RKO (cell line): ENCODE results near the gene PSORS1C1.
"Not testable (repeated sequence)": the region's sequence is repeated elsewhere in the genome, so short reads cannot be mapped to it uniquely, and the experiment has no call there.

Experiments
- DNase-seq: peaks from one replicate; pipeline ENCODE4 v3.0.0-alpha.2; 2016; ENCODE audit warnings: low spot score

Gene PSORS1C1, protein sequence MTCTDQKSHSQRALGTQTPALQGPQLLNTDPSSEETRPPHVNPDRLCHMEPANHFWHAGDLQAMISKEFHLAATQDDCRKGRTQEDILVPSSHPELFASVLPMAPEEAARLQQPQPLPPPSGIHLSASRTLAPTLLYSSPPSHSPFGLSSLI

DNA sequence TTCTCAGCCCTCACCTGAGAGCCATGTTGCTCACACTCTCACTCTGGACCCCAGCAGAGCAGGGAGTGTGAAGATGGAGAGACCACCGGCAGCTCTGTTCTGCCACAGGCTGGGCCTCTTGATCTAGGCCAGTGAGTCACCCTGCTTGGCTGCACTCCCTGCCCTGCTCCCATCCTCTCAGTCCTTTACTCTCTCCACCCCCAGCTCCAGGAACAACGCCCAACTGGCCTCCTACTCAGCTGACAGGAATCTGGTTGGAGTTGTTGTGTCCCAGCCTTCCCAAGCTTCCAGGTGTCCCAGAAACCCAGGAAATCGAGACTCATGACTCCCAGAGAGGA lies at the start of gene PSORS1C1:
Gene PSORS1C1, plus strand, starts transcription at position 260 of the 338 bp plus-strand sequence. CDS start 14,833 bp downstream, outside the sequence.
- DNase-seq: peak; percentile 47

DNA sequence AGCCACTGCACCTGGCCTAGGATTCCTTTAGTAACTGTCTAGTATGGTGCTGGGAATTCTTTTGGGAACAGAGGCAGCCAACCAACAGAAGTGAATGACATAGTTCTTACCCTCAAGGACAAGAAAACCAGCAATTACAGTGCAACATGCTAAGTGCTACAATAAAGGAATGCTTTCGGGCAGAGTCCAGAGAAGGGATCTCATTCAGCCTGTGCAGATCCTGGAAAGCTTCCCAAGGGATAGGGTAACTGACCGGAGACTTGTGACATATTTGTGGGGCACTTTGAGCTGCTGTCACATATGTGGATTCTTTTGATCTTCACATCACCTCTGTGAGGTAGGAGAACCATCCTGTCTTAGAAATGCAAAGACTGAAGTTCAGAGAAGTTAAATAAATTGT lies 49.0 kb upstream of the PSORS1C1 start:
- DNase-seq: no peak

DNA sequence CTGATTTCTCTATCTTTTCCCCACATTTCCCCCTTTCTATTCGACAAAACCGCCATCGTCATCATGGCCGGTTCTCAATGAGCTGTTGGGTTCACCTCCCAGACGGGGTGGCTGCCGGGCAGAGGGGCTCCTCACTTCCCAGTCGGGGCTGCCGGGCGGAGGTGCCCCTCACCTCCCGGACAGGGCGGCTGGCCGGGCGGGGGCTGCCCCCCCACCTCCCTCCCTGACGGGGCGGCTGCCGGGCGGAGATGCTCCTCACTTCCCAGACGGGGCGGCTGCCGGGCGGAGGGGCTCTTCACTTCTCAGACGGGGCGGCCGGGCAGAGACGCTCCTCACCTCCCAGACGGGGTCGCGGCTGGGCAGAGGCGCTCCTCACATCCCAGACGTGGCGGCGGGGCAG lies 47.6 kb upstream of the PSORS1C1 start:
- not testable (repeated sequence) for DNase-seq

DNA sequence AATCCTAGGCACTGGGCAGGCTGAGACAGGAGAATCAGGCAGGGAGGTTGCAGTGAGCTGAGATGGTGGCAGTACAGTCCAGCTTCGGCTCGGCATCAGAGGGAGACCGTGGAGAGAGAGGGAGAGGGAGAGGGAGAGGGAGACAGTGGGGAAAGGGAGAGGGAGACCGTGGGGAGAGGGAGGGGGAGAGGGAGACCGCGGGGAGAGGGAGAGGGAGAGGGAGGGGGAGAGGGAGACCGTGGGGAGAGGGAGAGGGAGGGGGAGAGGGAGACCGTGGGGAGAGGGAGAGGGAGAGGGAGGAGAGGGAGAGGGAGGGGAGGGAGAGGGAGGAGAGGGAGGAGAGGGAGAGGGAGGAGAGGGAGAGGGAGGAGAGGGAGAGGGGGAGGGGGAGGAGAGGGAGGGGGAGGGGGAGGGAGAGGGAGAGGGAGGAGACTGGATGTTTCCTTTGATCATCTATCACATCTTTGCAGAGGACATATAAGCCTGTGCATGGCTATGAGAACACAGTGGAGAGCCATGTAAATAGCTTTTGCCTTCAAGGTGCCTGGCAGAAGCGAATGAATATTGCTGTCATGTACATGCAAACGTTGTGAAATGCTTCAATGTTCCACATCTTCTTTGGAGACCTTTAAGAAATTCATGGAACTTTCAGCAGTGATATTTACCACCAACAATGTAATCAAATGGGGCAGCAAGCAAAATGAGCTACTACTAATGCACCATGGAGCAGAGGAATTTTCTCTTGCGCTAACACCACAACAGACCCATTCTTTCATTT lies 46.5 kb upstream of the PSORS1C1 start:
- DNase-seq: not testable (repeated sequence)

DNA sequence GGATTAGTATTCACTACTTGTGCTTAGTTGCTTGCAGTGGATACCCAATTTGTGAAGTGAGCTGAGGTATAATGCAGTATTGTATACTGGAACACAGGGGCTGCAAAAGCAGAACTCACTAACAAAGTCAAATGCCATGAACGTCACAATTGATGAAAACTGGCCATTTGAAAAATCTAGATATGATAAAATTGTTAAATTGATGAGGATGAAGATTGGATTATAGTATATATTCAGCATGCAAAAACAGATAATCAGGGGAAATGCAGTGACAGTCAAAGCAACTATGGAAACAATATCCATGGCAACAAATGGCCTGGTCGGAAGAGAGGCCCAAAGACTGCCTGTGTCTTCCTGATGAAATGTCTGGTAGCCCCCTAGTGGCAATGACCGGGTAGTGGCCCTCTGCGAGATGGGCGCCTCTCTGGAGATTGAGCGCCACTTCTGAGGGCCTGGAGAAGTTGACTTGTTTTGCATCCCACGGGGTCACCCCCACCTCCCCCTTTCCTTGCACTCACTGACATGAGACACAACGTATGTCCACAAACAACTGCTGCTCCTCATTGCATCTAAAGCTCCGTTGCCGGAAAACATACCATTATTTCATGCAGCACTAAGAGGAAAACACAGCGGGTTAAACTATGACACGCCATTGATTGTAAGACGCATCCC lies 45.8 kb upstream of the PSORS1C1 start:
- peak; percentile 76 for DNase-seq

DNA sequence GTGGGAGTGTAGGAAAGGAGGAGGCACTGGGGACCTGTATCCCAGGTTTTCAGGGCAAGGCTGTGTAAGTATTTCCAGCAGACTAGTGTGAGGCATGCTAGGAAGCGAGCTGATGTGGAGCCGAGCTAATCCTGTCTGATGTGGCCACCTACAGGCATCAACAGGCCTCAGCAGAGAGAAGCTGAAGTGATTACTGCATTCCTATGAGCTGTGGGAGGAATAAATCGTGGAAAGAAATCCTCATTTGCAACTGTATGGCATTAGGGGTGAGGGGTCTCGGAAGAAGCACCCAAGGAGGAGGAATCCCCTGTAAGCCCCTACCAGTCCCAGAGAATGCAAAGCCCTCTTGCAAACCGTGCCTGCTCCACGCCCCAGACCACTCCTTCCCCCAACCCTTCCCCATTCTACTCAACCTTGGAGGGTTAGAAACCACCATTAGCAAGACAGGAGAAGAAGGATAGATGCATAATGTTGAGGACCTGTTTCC lies 43.8 kb upstream of the PSORS1C1 start:
- peak; percentile 77 for DNase-seq

DNA sequence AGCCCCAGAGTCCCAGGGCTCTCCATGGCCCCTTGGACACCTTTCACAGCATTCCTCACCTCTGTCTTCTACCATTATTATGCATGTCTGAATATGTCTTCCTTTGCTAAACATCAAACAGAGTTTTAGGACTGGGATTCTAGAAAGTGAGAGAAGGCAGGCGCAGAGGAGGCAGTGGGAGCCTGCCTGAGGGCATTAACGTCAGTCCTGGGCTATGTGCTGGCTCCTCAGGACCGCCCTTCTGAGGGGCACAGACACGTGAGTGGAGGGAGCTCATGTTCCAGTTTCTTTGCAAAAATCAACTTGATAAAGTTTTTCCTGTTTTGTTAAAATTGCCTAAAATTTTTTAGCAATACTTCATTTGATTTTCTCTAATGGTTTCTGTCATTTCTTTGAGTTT lies 40.2 kb upstream of the PSORS1C1 start:
- no peak for DNase-seq

DNA sequence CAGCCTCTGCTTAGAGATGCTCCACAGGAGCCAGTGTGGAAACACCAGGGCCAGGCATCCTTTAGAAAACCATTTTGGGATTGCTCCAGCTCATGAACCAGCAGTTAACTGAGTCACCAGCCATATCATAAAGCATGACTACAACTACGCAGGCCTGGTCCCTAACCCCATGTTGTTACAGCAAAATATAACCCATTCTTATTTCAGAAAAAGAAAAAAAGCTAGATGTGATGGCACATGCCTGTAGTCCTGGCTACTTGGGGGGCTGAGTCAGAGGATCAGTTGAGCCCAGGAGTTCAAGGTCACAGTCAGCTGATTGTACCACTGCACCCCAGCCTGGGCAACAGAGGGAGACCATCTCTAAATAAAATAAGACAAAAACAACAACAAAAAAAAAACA lies 39.1 kb upstream of the PSORS1C1 start:
- peak; percentile 74 for DNase-seq

DNA sequence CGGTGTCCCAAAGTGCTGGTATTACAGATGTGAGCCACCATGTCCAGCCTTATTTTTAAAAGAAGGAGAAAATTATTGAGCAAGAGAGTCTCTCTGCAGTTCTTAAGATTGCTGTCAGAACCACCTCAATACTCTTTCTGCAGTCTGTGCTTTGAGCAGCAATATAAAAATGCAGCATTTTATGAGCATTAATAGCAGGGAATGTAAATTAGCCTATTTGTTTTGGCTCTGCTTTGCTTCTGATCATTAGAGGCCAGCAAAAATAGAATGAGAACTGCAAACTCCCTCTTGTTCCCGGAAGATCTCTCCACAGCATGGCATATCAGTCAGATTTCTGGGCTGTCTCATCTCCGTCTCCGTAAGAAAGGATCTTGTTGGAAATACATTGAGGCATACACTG lies 38.0 kb upstream of the PSORS1C1 start:
- DNase-seq: no peak

DNA sequence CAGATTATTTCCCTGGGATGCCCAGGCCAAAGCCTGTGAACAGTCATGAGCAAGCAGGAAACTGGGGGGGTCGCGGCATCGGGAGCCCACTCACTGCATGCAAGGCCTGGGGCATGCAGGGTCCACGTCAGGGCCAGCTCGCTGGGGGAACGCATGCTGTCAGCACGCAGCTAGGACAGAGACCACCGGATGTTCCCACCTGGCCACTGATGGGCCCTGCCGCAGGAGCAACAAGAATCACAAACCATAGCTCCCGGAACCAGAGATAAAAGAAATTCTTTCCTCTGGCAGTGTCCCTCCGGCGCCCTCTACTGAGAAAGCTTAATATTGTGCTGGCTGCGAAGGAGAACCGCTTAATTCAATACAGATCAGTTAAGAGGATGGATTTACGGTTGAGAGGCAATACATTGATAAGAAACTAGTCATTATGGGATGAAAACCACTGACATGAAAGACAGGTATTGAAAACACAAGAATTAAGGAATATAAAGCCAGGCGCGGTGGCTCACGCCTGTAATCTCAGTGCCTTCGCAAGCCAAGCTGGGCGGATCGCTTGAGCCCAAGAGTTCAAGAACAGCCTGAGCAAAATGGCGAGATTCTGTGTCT lies 34.8 kb upstream of the PSORS1C1 start:
- DNase-seq: peak; percentile 70

DNA sequence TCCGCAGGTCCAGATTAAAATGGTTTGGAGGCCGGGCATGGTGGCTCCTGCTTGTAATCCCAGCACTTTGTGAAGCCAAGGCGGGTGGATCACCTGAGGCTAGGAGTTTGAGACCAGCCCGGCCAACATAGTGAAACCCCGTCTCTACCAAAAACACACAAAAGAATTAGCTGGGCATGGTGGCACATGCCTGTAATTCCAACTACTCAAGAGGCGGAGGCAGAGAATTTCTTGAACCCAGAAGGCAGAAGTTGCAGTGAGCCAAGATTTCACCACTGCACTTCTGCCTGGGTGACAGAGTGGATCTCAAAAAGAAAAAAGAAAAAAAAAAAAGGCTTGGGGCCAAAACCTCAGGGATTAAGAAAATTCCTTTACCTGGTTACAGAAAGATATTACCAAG lies 32.7 kb upstream of the PSORS1C1 start:
- no peak for DNase-seq

DNA sequence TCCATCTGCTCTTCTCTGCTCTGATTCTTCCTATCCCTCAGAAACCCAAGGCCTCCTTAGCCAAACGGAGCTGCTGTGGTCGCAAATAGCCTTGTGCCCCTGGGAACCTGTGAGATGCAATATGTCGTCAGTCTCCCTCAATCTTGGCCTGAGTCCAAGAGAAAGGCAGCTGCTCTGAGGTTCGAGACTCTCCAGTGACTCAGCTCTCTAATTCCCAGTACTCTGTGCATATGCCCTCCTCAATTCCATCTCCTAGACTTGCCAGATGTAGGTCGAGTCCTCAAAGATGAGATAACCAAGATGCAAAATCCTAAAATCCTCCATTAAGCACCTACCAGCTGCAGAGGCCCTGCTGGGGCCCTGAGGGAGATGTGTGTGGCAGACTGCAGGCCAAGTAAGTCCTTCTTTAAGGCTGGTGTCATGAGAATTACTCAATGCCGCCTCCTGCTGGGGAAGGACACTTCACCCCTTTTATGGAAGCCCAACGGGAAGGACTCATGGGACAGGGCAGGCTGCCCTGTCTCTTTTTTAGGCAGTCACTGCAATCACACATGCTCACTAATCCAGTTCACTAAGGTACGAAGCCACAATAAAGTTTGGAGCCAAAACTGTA lies 30.8 kb upstream of the PSORS1C1 start:
- peak; percentile 49 for DNase-seq

DNA sequence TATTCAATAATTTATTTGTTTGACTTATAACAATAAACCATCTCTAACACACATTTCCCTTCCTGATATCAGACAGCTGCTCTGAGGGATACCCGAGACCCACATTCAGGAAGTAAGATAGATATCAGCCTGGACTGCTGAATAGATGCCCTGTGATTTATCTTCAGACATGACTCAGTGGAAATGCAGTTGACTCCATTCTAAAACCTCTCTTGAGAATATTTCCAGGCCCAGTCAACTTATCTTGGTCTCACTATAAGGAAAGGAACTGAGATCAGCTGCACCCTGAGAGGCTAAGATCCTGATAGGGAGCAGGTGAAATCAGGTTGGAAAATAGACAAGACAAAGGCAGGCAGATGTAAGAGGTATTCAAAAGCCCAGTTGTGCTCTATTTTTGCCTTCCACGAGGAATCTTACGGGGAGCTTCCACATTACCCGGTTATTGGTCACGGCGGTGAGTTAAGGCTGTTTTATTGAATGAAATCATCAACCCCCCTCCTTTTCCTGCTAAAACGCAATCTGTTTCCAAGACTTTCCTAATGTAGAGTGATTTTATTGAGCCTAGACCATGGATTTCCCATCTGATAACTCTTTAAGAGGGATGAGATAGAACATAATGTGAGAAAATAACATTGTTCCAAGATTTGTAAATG lies 27.7 kb upstream of the PSORS1C1 start:
- peak; percentile 74 for DNase-seq

DNA sequence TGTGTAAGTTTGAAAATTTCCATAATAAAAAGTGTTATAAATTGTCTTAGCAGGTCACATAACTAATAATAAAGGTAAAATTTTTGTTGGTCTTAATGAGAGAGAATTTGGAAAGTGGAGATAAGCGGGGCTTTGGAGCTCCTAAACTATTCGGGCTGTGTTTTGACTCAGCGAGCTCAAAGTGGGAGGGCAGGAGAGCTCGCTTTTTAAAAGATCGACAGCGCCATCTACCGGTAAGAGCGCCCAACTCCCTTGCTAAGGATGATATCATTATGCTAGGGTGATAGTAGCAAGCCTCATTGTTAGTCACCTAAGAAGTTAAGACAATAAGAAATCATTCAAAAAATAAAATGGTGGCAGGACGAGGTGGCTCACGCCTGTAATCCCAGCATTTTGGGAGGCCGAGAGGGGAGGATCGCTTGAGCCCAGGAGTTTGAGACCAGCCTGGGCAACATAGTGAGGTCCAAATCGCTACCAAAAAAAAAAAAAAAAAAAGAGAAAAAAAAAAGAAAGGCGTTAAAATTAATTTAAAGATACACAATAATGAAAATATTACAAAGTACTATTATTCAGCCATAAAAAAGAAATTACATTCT lies 27.0 kb upstream of the PSORS1C1 start:
- DNase-seq: peak; percentile 86

DNA sequence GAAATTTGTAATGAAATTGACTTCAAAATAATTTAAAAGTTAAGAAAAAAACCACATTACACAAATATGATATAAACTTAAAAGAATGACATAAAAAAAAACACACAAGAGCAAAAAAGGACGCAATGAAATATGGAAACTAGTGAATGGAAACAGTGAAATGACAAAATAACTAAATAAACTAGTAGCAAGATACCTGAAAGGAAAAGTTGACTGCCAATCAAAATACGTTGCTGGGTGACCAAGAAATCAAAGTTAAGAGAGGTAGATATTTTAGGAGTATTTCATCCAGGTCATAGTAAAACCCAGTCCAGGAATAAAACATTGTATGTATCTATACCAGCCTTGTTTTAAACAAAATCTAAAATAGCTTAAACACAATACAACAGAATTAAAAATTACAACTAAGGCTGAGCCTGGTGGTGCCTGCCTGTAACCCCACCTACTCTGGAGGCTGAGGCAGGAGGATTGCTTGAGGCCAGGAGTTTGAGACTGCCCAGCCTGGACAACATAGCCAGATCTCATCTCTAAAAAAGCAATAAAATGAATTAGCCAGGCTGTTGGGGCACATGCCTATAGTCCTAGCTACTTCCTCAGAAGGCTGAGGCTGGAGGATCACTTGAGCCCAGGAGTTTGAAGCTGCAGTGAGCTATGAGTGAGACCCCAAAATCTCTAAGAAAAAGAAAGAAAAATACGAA lies 24.2 kb upstream of the PSORS1C1 start:
- no peak for DNase-seq

DNA sequence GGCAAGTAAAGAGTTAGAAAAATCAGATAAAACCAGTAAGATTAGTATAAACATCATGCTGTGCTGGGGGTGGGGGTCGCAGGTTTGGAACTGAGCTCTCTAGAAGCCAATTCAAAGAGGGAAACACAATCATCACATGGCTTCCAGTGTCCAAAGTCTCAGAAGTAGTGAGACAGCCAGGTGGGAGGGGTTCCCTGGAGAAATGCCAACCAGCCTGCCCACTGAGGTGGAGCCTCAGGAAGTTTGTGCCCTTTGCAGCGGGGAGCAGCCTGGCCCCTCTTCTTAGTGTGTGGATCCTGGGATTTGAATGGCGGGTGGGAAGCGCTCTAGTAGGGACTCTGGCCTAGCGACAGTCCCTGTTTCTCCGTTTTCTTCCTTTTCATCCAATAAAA lies 23.6 kb upstream of the PSORS1C1 start:
- DNase-seq: no peak

DNA sequence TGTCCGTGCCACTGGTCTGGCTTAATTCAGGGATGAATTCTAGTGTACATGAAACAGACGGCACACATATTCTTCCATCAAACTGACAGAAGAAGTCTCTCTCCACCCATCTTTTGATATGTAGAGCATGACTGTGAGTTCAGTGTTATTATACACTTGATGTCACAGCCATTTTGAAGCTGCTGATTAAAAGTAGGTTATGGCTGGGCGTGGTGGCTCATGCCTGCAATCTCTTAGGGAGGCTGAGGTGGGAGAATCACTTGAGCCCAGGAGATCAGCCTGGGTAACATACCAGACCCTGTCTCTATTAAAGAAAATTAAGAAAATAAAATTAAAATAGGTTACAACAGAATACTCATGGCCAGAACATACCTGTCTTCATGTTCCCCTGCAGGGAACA lies 22.9 kb upstream of the PSORS1C1 start:
- no peak for DNase-seq

DNA sequence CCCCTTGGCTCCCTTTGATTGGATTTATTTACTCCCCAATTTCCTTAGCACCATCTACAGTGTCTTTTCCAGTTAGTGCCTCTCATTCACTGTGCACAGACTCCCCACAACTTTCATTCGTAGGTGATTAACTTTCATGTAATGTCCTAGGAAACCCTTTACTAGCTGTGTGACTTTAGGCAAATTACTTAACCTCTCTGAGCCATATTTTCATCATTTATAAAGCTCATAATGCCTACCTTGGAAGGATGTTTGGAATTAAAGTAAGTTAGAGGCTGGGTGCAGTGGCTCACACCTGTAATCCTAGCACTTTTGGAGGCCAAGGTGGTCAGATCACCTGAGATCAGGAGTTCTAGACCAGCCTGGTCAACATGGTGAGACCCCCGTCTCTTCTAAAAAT lies 22.4 kb upstream of the PSORS1C1 start:
- no peak for DNase-seq

DNA sequence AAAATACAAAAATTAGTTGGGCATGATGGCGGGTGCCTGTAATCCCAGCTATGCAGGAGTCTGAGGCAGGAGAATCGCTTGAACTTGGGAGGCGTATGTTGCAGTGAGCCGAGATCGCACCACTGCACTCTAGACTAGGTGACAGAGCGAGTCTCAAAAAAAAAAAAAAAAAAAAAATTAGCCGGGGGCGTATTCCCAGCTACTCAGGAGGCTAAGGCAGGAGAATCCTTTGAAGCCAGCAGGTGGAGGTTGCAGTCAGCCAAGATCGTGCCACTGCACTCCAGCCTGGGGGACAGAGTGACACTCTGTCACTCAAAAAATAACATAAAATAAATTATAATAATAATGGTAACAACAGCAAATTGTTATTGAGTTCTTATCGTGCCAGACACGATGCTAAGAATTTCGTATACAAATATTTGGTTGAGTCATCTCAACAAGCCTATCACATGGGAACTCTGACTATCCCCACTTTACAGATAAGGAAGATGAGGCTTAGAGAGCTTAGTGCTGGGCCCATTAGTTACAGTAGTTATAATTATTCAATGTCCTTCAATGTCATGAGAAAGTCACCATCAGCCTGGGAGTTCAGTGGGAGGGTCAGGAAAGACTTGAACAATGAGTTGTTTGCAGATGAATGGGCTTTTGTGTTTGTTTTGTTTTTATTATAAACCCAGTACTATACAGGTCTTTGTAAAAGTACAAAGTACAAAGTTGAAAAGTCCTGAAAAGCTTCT lies 21.7 kb upstream of the PSORS1C1 start:
- no peak for DNase-seq

DNA sequence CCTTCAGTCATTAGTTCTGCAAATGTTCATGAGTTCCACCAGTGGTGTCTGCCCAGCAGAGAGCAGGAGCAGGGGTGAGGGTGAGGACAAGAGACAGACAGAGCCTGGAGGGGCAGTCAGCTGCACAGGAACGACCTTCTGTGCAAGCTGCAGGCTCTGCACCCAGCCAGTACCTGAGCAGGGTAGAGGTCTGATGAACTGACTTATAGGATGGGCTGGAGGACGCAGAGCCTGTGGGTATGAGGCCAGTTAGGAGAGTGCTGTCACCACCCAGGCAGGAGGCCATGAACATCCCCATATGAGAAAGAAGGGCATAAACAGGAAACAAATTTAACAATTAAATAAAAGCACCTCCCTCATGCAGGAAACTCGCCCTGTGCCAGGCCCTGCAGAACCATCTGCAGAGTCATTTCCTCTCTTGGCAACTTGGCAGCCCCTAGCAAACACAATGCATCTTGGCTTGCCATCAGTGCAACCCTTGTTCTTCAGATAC lies 20.2 kb upstream of the PSORS1C1 start:
- no peak for DNase-seq
